ENCODE measurements around the gene RPS28. TPM values are rescaled to one million over a fixed set of nuclear protein-coding genes. Genes with fewer than 3 reads are reported as not detected.

The RPS28 gene
- total RNA-seq (ENCODE audit: low replicate concordance), result 644 and 1,293 TPM in 2 replicates

DNA sequence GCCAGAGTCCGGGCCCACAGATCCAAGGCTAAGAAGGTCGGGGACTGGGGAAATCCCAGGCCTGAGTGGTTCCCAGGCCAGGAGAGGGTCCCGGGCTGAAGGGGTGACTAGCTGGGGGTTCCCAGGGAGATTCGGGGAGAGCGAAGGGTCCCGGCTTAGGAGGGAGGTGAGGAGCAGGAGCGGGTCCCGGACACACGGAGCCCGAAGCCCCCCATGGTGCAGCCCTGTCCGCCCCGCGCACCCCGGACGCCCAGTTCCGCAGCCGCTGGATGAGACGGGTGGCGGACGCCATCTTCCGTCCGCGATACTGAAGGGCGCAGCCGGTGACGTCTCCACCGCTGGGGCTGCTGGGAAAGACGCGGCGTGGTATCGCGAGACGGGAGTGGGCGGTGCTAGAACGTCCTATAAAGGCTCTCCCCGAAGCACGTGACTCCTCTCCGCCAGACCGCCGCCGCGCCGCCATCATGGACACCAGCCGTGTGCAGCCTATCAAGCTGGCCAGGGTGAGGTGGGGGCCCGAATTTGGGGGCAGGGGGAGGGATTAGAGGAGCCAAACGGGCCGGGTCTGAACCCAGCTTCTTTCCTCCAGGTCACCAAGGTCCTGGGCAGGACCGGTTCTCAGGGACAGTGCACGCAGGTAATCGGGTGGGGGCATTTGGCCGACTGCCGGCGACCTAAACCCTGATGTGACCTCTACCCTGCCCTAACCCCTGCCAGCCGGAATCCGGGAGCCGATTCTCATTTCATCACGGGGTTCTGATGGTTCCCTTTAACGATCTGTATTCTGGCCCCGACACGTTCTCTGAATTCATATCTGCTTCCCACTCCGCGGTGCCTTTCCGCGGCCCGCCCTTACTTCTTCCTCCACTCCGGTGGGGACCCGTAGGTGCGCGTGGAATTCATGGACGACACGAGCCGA lies at the start of gene RPS28, which contains the start of gene NDUFA7:
RPS28 (plus strand) TSS at position 430 of the 919 bp plus-strand sequence; CDS start at position 465, 35 bp downstream.
NDUFA7 (minus strand) TSS at position 309 of the 919 bp plus-strand sequence; CDS start at position 292, 17 bp downstream.

DNA sequence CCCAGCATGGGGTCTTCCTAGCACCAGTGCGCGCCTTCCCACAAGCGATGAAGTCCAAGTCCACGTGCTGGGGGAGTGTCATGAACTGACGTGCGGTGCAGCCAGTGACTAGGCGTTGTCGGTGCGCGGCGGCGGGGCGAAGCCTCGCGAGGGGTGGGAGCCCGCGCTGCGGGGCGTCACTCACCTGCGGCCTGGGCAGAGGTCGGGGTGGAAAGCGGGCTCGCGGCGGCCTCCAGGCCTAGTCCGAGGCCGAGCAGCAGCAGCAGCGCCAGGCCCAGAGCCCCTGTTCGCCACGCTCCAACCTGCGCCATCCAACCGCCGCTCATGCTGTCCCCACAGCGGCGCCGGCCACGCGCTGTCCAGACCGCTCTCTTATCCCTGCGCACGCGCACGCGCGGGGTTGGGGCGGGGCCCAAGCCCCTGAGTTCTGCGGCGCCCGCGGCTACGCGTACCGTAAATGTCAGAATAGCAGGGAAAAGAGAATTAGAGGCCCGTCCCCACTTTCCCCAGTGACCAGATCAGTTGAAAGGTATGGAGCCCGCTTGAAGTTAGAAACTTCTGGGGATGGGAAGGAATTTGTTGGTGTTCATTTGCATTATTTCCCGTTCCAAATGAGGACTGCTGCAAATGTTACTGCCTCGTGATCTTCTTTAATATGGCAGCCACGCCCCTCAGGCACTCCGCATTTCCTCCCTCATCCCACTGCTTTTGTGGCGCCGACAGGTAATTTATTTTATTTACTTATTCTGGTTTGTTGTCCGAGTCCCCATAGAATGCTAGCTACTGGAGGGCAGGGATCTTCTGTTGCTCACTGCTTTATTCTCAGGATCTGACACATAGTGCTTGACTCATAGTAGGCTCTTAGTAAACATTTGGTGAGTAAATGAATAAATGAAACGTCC lies 13.1 kb upstream of the RPS28 start, which contains the start of gene CD320:
CD320 (minus strand) TSS at position 394 of the 902 bp plus-strand sequence; CDS start at position 326, 68 bp downstream.

DNA sequence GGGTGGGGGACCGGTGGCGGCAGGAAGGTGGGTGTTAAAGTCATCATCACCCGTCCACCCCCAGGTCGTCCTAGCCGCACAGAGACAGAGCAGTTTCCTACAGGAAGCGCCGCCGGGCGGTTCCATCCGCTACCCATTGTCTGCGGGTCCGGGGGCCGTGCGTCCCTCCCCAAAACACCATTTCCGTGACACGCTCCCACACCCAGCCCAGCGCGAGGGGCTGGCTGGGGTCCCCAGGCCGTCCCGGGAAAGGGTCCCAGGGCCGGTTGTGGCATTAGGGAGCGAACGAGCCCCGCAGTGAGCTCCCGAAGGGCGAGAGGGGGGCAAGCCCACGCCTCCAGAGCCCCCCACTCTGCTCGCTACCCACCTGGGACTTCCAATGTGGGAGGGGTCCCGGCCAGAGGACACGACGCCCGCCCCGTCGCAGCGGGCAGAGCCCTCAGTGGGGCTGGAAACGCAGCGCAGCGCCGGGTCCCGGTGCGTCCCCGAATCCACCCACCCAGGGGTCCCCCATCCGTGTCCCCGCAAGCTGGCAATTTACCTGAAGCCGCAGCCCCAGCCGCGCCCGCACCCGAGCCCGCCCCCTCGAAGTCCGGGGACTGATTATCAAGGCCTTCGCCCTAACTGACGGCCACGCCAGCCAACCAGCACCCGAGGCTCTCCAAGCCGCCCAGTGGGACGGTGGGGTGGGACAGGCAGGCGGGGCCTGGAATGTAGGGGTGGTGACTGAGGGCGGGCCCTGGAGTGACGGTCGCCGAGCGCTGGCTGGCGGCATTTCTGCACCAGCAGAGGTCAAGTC lies 21.6 kb downstream of the RPS28 start, which contains the start of gene KANK3:
KANK3 (minus strand) TSS at position 579 of the 799 bp plus-strand sequence. CDS start 5,434 bp downstream, outside the sequence.

DNA sequence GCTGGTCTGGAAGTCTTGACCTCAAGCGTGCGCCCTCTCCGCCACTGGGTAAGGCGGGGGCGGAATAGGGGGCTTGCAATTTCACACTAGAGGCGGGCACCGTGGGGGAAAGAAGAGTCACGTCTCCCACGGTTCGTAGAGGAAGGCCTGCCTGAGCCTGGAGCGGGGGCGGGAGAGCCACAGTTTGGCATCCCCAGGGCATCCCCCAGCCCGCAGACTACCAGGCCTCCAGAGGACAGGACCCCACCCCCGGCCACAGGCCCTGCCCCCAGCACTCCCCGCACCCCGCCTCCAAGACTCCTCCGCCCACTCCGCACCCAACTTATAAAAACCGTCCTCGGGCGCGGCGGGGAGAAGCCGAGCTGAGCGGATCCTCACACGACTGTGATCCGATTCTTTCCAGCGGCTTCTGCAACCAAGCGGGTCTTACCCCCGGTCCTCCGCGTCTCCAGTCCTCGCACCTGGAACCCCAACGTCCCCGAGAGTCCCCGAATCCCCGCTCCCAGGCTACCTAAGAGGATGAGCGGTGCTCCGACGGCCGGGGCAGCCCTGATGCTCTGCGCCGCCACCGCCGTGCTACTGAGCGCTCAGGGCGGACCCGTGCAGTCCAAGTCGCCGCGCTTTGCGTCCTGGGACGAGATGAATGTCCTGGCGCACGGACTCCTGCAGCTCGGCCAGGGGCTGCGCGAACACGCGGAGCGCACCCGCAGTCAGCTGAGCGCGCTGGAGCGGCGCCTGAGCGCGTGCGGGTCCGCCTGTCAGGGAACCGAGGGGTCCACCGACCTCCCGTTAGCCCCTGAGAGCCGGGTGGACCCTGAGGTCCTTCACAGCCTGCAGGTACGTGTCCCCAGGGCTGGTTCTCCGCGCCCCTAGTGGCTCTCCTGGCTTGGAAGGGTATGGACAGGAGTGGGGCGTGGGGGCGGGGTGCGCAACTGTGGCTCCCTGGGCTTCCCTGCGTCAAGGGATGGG lies 42.8 kb downstream of the RPS28 start, which contains the start of gene ANGPTL4:
ANGPTL4 (plus strand) TSS at position 353 of the 969 bp plus-strand sequence; CDS start at position 520, 167 bp downstream.

Other genes with a start within 250 kb of the RPS28 start
- gene FBN3, start 171.9 kb upstream of the RPS28 start, total RNA-seq (ENCODE audit: low replicate concordance), result not detected in 2 replicates
- 2.3 and 31.4 TPM in 2 replicates for gene CERS4, start 112.1 kb upstream of the RPS28 start, total RNA-seq (ENCODE audit: low replicate concordance)
- 9.0 and 30.7 TPM in 2 replicates for gene CD320, start 13.1 kb upstream of the RPS28 start, total RNA-seq (ENCODE audit: low replicate concordance)
- gene NDUFA7, start 121 bp upstream of the RPS28 start, total RNA-seq (ENCODE audit: low replicate concordance), result 19.4 and 52.7 TPM in 2 replicates
- gene KANK3, start 21.8 kb downstream of the RPS28 start, total RNA-seq (ENCODE audit: low replicate concordance), result 0.23 and 0.30 TPM in 2 replicates
- 2.0 and 7.4 TPM in 2 replicates for gene ANGPTL4, start 42.7 kb downstream of the RPS28 start, total RNA-seq (ENCODE audit: low replicate concordance)
- gene RAB11B, start 68.9 kb downstream of the RPS28 start, total RNA-seq (ENCODE audit: low replicate concordance), result 59.2 and 76.3 TPM in 2 replicates
- gene MARCHF2, start 91.8 kb downstream of the RPS28 start, total RNA-seq (ENCODE audit: low replicate concordance), result 86.8 and 95.1 TPM in 2 replicates
- 40.4 and 62.5 TPM in 2 replicates for gene HNRNPM, start 123.5 kb downstream of the RPS28 start, total RNA-seq (ENCODE audit: low replicate concordance)
- gene PRAM1, start 181.1 kb downstream of the RPS28 start, total RNA-seq (ENCODE audit: low replicate concordance), result not detected in 2 replicates
- 2.2 and 4.8 TPM in 2 replicates for gene ZNF414, start 192.7 kb downstream of the RPS28 start, total RNA-seq (ENCODE audit: low replicate concordance)